GM12891 (cell line): Measurements from ENCODE around the gene SPATA20.

ENCODE experiments used
- DNase-seq: peaks from one replicate; pipeline ENCODE4 v3.0.0; 2011; ENCODE audit warnings: low spot score; ENCODE audit not compliant: insufficient read length
- FAIRE-seq: peaks from 2 replicates; lab custom pipeline; 2011; peaks lifted over from hg19 to GRCh38; lab: Jason Lieb, UNC
- PAX5 ChIP-seq: IDR thresholded peaks from 2 replicates; pipeline ENCODE4 v1.6.1; 2011; ENCODE audit warnings: low read length, moderate library complexity, mild to moderate bottlenecking; ENCODE audit not compliant: insufficient read depth, severe bottlenecking
- POLR2A ChIP-seq: IDR thresholded peaks from 2 replicates; pipeline ENCODE4 v1.6.1; 2011; ENCODE audit warnings: low read depth, low read length, control low read depth
- POLR2AphosphoS5 ChIP-seq: IDR thresholded peaks from 2 replicates; pipeline ENCODE4 v1.6.1; 2011; ENCODE audit warnings: low read depth, low read length, control low read depth
- POU2F2 ChIP-seq: IDR thresholded peaks from 2 replicates; pipeline ENCODE4 v1.6.1; 2011; ENCODE audit warnings: low read depth, mild to moderate bottlenecking, control low read depth, low read length, moderate library complexity
- SPI1 ChIP-seq: IDR thresholded peaks from 2 replicates; pipeline ENCODE4 v1.6.1; 2011; ENCODE audit warnings: low read depth, low read length, control low read depth
- TAF1 ChIP-seq: IDR thresholded peaks from 2 replicates; pipeline ENCODE4 v1.6.1; 2011; ENCODE audit warnings: low read depth, low read length, control low read depth

Gene SPATA20

DNA sequence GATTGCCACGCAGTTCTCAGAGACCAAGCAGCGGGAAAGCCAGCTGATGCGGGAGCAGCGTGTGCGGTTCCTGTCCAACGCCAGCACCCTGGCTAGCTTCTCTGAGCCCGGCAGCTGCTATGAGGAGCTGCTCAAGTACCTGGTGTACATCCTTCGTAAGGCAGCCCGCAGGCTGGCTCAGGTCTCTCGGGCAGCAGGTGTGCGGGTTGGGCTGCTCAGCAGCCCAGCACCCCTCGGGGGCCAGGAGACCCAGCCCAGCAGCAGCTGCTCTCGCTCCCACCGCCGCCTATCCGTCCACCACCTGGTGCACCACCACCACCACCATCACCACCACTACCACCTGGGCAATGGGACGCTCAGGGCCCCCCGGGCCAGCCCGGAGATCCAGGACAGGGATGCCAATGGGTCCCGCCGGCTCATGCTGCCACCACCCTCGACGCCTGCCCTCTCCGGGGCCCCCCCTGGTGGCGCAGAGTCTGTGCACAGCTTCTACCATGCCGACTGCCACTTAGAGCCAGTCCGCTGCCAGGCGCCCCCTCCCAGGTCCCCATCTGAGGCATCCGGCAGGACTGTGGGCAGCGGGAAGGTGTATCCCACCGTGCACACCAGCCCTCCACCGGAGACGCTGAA lies 28.7 kb downstream of the SPATA20 start:
- TF ChIP-seq POLR2A (no peak), TAF1 (no peak), POLR2AphosphoS5 (no peak), POU2F2 (no peak), PAX5 (no peak), SPI1 (no peak)
- DNase-seq (no peak), FAIRE-seq (no peak)

DNA sequence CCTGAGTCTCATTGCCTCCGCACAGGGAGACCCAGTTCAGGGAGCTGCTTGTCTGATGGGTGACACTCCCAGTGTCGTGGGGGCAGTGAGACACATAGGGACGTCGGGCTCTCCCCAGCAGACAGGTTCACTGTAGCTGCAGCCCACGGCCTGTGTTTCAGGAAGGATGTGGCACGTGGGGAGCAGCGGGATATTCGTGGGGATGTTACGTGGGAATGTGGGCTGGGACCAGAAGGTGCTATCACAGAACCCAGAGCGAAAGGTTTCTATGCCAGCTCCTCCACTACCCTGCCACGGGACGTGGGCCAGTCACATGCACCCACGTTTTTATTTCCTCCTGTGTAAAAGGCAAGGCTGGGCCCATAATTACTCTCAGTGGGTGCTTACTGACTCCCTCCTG lies 29.9 kb downstream of the SPATA20 start:
- FAIRE-seq, result no peak
- no peak for TF ChIP-seq POLR2A
- DNase-seq, result no peak

DNA sequence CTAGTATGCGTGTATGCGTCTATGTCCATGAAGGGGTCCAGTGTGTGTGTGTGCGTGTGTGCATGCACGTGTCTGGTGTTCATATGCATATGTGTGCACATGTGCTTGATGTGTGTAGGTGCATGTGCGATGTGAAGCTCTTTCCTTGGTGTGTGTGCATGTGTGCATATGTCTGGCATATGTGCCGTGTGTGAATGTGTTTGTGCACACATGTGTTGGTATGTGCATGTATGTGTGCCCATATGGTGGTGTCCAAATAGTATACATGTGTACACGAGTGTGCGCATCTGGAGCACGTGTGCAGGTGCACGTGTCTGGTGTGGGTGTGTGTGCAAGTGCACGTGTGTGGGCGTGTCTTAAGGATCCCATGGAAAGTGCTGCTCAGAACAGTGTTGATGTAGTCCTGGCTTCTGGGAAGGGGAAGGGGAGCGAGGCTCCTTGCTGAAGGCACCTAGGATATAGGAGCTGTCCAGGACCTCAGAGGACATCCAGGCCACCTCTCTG lies 30.5 kb downstream of the SPATA20 start:
- no peak for TF ChIP-seq POLR2AphosphoS5
- TF ChIP-seq POU2F2, result no peak
- TF ChIP-seq POLR2A, result no peak
- no peak for TF ChIP-seq SPI1
- TF ChIP-seq TAF1, result no peak
- TF ChIP-seq PAX5, result no peak
- DNase-seq, result no peak
- peak; percentile 51 for FAIRE-seq

DNA sequence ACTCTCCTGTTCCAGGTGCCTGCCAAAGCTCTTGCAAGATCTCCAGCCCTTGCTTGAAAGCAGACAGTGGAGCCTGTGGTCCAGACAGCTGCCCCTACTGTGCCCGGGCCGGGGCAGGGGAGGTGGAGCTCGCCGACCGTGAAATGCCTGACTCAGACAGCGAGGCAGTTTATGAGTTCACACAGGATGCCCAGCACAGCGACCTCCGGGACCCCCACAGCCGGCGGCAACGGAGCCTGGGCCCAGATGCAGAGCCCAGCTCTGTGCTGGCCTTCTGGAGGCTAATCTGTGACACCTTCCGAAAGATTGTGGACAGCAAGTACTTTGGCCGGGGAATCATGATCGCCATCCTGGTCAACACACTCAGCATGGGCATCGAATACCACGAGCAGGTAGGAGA lies 31.2 kb downstream of the SPATA20 start:
- TF ChIP-seq POU2F2, result no peak
- no peak for TF ChIP-seq POLR2AphosphoS5
- no peak for TF ChIP-seq PAX5
- no peak for TF ChIP-seq TAF1
- no peak for TF ChIP-seq POLR2A
- TF ChIP-seq SPI1, result no peak
- DNase-seq, result no peak
- no peak for FAIRE-seq

DNA sequence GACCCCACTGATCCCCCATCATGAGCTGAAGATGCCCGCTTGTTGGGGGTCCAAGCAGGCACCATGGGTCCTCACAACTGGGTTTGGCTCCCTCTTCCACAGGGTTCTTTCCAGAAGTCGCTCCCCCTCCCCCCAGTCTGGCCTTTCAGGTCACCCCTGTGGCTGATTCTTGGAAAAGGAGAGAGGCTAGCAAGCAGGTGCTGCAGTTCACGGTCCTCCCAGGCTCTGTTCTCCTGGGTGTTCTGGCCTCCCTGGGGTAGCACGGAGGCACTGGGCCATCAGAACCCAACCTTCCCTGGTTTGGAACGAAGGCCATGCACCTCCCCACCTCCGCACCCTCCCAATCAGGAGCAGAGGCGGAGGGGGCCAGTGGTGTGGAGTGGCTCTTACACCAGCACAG lies 32.4 kb downstream of the SPATA20 start:
- TF ChIP-seq POLR2AphosphoS5 (no peak), POU2F2 (no peak), TAF1 (no peak), PAX5 (no peak), POLR2A (no peak), SPI1 (no peak)
- DNase-seq (no peak), FAIRE-seq (no peak)

DNA sequence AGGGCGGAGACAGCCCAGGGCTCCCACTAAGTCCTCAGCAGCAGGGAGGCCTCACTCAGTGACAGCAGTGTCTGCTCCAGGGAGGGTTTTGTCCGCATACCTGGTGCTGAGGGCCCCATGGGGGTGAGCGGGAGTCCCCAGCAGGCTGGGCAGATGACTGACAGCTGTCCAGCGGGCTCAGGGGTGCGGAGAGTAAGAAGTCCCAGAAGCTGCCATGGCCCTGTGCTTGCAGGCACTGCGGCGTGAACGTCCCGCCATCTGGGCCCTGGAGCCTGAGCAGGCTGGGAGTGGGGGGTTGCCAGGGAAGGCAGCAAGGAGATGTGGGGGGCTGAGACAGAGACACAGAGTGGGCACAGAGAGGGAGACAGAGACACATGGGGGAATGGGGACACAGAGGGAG lies 33.7 kb downstream of the SPATA20 start:
- FAIRE-seq (no peak), DNase-seq (no peak)
- TF ChIP-seq TAF1 (no peak), POLR2AphosphoS5 (no peak), POLR2A (no peak), SPI1 (no peak), PAX5 (no peak)

DNA sequence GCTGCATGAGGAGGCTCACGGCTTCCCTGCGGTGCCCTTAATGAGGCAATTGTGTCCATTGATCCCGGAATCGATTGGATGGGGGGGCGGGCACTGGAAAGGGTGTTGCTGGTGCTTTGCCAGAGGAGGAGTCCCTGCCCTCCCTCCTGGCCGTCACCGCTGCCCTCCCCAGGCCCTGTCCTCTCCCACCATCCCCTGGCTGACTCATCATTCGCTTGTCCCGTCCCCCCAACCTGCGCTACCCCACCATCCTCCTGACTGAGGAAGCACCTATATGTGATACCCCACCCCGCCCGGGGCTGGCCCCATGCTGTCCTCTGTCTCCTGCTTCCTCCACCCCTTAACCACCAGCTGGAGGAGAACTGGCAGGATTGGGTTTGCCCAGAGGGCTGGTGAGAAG lies 34.3 kb downstream of the SPATA20 start:
- DNase-seq (no peak), FAIRE-seq (no peak)
- TF ChIP-seq PAX5 (no peak), SPI1 (no peak), POLR2AphosphoS5 (no peak), POLR2A (no peak), TAF1 (no peak), POU2F2 (no peak)

DNA sequence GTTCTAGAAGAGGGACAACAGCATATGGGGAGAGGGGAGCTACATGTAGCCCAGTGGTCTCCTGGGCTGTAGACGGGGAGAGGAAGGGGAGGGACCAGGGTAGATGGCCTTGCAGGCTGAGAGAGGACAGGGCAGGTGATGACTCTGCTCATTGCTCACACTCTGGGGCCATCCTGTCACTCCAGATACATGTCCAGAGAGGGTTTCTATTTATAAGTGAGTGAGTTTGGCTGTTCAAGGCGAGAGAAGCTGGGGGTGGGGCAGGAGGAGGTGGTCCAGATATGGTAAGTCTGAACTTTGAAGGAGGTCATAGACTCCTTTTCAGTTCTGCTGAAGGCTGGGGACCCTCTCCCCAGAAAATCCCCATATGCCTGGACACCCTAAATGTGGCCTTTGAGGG lies 35.8 kb downstream of the SPATA20 start:
- TF ChIP-seq SPI1 (no peak), PAX5 (no peak), TAF1 (no peak), POLR2A (no peak), POU2F2 (no peak)
- FAIRE-seq (no peak), DNase-seq (no peak)

DNA sequence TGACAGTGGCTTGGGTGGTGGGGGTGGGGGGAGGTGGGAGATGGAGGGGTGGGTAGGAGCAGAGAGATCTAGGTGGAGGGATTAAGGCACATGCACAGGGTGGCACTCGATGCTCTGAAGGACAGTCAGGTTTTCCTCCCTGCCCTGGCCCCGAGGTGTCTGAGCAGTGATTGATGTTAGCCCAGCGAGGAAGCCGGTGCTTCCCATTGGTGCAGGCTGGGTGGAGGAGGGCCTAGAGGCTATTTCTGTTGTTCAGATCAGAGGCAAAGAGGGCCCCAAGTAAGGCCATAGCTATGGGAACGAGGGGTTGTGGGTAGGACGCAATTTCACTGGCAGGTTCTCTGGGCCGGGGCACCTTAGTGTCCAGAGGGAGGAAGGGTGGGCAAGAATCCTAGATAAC lies 36.7 kb downstream of the SPATA20 start:
- FAIRE-seq, result no peak
- no peak for TF ChIP-seq TAF1
- TF ChIP-seq POLR2AphosphoS5, result no peak
- no peak for TF ChIP-seq PAX5
- no peak for TF ChIP-seq POLR2A
- TF ChIP-seq POU2F2, result no peak
- no peak for DNase-seq

DNA sequence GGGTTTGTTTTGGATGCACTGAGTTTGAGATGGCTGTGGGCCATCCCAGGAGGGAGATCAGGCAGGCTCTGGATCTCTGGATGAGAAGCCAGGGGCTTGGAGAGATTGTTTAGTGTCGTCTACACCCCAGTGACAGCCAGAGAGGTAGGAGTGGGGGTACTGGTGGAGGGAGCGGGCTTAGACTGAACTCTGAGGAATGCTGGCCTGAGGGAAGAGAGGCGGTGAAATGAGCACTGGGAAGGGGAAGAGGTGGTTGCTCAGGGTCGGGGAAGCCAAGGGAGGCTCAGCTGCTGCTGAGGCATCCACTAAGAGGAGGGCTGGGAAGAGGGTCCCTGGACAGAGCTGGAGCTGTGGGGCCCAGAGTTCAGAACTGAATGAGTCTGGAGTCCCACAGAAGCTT lies 37.1 kb downstream of the SPATA20 start:
- DNase-seq (no peak), FAIRE-seq (no peak)
- TF ChIP-seq POLR2AphosphoS5 (no peak), POLR2A (no peak), PAX5 (no peak), POU2F2 (no peak), TAF1 (no peak), SPI1 (no peak)

DNA sequence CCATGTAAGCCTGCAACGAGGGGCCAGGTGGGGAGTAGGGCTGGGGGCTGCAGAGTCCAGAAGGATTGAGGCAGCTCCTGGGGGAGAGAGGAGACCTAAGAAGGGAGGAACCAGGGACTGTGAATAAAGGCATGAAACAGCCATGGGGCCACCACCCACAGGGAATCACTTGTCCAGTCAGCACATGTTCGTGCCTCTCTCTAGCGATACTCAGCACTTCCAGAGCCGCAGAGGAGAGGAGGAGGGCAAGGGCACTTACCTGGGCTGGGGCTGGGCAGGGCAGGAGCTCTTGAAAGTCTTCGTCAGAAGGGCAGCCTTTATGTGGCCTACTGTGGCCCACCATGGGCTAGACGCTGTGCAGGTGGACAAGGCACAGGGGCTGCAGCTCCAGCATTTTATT lies 37.8 kb downstream of the SPATA20 start:
- no peak for TF ChIP-seq POLR2A
- no peak for TF ChIP-seq SPI1
- no peak for TF ChIP-seq POU2F2
- no peak for TF ChIP-seq TAF1
- no peak for TF ChIP-seq POLR2AphosphoS5
- no peak for TF ChIP-seq PAX5
- no peak for DNase-seq
- FAIRE-seq, result no peak
